ENCODE results near the gene NETO1. TPM values are rescaled to one million over a fixed set of nuclear protein-coding genes. Genes with fewer than 3 reads are reported as not detected.

The NETO1 gene
- total and polyA plus RNA-seq, 10 of the 15 experiments (the other 5 are each of a cell fraction or from before 2014, with no cell fraction given) = 0.52 TPM; not detected in 9

GRCh38 chr18:72783530-72783929 is 84.3 kb downstream of the NETO1 start (continued):
- no peak for TF ChIP-seq RAD21 (IDR thresholded peaks at IDR 0.05; ENCODE audit: insufficient read depth, low read depth, low read length)

- CTCF ChIA-PET = interaction anchor here (1.1 kb wide), 1 partner anchor 361 kb away, joined by 3 read pairs; no protein-coding TSS in a partner anchor
- Histone ChIP-seq H2AFZ (ENCODE audit: control insufficient read depth, low read depth, low read length) (no peak overlapping the region), H3K79me2 (ENCODE audit: control insufficient read depth, insufficient read depth, low read length) (no peaks in the 10 kb centered on the region), H3K9me3 (replicated peaks; ENCODE audit: control insufficient read depth, insufficient read depth, low read length) (no peaks in the 10 kb centered on the region), H3K36me3 (ENCODE audit: control insufficient read depth in 2 of 2, insufficient read depth in 2 of 2, low read length in 1 of 2) (no peaks in the 10 kb centered on the region), H3K4me1 (ENCODE audit: control insufficient read depth, insufficient read depth, low read length) (no peaks in the 10 kb centered on the region), H3K9ac (ENCODE audit: control insufficient read depth, insufficient read depth, low read length) (no peak overlapping the region), H3K27me3 (replicated peaks in 1 of 2; ENCODE audit: control insufficient read depth in 2 of 2, insufficient read depth in 2 of 2, low read length in 1 of 2) (no peaks in the 10 kb centered on the region), H3K27ac (ENCODE audit: control insufficient read depth, insufficient read depth) (no peak overlapping the region), H3K4me3 (no peak overlapping the region), H4K20me1 (ENCODE audit: control insufficient read depth, insufficient read depth) (no peaks in the 10 kb centered on the region), H3K4me2 (ENCODE audit: control insufficient read depth, insufficient read depth) (no peak overlapping the region)
- no peak for DNase-seq (ENCODE audit: low read depth, low spot score)
- SMC1A ChIA-PET (ENCODE audit: uncharacterized antibody, unreplicated experiment) = no interaction called here
- WGBS (ENCODE audit: insufficient coverage, insufficient replicate concordance, low lambda C conversion rate, missing lambda C conversion rate) = 54% methylated on average over 2 of the region's 2 CpGs
- POLR2A ChIA-PET = no interaction called here
- in situ Hi-C loops (cut with MboI) (loop anchor here (25.0 kb wide), 1 partner anchor 1337 kb away; no protein-coding TSS in a partner anchor), intact Hi-C loops (cut with micrococcal nuclease; ENCODE audit: unreplicated experiment) (no loop called here)
- no peak for TF ChIP-seq HDGF (IDR thresholded peaks at IDR 0.05)
- TF ChIP-seq, protein P1, sequence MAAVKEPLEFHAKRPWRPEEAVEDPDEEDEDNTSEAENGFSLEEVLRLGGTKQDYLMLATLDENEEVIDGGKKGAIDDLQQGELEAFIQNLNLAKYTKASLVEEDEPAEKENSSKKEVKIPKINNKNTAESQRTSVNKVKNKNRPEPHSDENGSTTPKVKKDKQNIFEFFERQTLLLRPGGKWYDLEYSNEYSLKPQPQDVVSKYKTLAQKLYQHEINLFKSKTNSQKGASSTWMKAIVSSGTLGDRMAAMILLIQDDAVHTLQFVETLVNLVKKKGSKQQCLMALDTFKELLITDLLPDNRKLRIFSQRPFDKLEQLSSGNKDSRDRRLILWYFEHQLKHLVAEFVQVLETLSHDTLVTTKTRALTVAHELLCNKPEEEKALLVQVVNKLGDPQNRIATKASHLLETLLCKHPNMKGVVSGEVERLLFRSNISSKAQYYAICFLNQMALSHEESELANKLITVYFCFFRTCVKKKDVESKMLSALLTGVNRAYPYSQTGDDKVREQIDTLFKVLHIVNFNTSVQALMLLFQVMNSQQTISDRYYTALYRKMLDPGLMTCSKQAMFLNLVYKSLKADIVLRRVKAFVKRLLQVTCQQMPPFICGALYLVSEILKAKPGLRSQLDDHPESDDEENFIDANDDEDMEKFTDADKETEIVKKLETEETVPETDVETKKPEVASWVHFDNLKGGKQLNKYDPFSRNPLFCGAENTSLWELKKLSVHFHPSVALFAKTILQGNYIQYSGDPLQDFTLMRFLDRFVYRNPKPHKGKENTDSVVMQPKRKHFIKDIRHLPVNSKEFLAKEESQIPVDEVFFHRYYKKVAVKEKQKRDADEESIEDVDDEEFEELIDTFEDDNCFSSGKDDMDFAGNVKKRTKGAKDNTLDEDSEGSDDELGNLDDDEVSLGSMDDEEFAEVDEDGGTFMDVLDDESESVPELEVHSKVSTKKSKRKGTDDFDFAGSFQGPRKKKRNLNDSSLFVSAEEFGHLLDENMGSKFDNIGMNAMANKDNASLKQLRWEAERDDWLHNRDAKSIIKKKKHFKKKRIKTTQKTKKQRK (IDR thresholded peaks at IDR 0.05; ENCODE audit: low read depth, low read length) = no peak
- TF ChIP-seq USF1 (IDR thresholded peaks at IDR 0.05; ENCODE audit: borderline replicate concordance, extremely low read length, insufficient read depth, low read depth, low read length) = no peak
- no peak for TF ChIP-seq KLF5 (IDR thresholded peaks at IDR 0.05; ENCODE audit: partially characterized antibody)
- TF ChIP-seq EZH2 (IDR thresholded peaks at IDR 0.05; ENCODE audit: borderline replicate concordance, control insufficient read depth, low read depth, low read length) = no peak
- no peak for TF ChIP-seq ZNF217 (IDR thresholded peaks at IDR 0.05)
- no peak for TF ChIP-seq IRF4 (IDR thresholded peaks at IDR 0.05; ENCODE audit: low read depth, low read length)
- no peak for TF ChIP-seq NRF1 (conservative IDR thresholded peaks at IDR 0.05; ENCODE audit: low read depth, low read length)
- no peak for TF ChIP-seq ZZZ3 (IDR thresholded peaks at IDR 0.05; ENCODE audit: control insufficient read depth, insufficient read length, low read depth)
- TF ChIP-seq MYB (IDR thresholded peaks at IDR 0.05; ENCODE audit: borderline replicate concordance, low read depth, low read length) = no peak
- no peak for ATAC-seq
- FAIRE-seq = no peak
- RAD21 ChIA-PET (ENCODE audit: unreplicated experiment) = no interaction called here
- BruUV-seq (replicated peaks) = no TSS peak
Measured at GRCh38 chr18:72774914-72775313, 92.9 kb downstream of the NETO1 start.
